GM23248 (cell line): ENCODE data around the gene ENDOV.

Experiments
- EZH2 ChIP-seq: fragments of 200-600 bp; sonication (generic); IDR thresholded peaks from 2 replicates; pipeline ENCODE4 v1.6.1; 2018; ENCODE audit warnings: antibody characterized with exemption, mild to moderate bottlenecking; ENCODE audit not compliant: insufficient read depth, poor library complexity, severe bottlenecking
- EZH2phosphoT487 ChIP-seq: fragments of 200-600 bp; sonication (generic); IDR thresholded peaks from 2 replicates; pipeline ENCODE4 v1.6.1; 2018; ENCODE audit warnings: antibody characterized with exemption, moderate library complexity, mild to moderate bottlenecking, low read depth; ENCODE audit not compliant: insufficient read depth

- TF ChIP-seq EZH2 (no peak), EZH2phosphoT487 (no peak)
These were observed 26.2 kb downstream of the ENDOV start for GRCh38 chr17:80441133-80441578.
